Measurements from ENCODE around the gene ELL. TPM values are rescaled to one million over a fixed set of nuclear protein-coding genes. Genes with fewer than 3 reads are reported as not detected.

The ELL gene
- total and polyA plus RNA-seq, 9 of the 15 experiments (the other 6 are each of a cell fraction or from before 2014, with no cell fraction given), result 0.24 to 22.5 (median 4.1) TPM

GRCh38 chr19:18423258-18424020 lies 98.4 kb downstream of the ELL start:
- Histone ChIP-seq H3K27ac (ENCODE audit: extremely low read depth, low read depth, low read length) (no peak overlapping the region), H3K79me2 (ENCODE audit: control insufficient read depth, insufficient read depth, low read length) (peaks cover 89% of the 10 kb centered on the region), H3K36me3 (ENCODE audit: control insufficient read depth, insufficient read depth, low read length) (peaks cover 53% of the 10 kb centered on the region; the same call in 2 of the 3 replicates), H3K9me1 (ENCODE audit: control insufficient read depth, insufficient read depth, low read length) (no peaks in the 10 kb centered on the region), H3K9me3 (replicated peaks; ENCODE audit: control insufficient read depth, insufficient read depth, low read depth, low read length) (no peaks in the 10 kb centered on the region), H3K27me3 (ENCODE audit: control insufficient read depth in 2 of 2, insufficient read depth in 2 of 2, low read length in 2 of 2) (no peaks in the 10 kb centered on the region), H4K20me1 (replicated peaks; ENCODE audit: control insufficient read depth, insufficient read depth, low read length) (peaks cover 23% of the 10 kb centered on the region), H3K4me3 (no peak overlapping the region), H2AFZ (ENCODE audit: low read depth, low read length) (no peak overlapping the region), H3K4me2 (ENCODE audit: insufficient read depth, low read length) (no peak overlapping the region), H3K4me1 (replicated peaks in 1 of 2; ENCODE audit: control insufficient read depth in 2 of 2, insufficient read depth in 2 of 2, low read length in 2 of 2) (peaks cover 30 to 96% of the 10 kb centered on the region in 2 experiments), H3K9ac (ENCODE audit: insufficient read depth in 1 of 2, low read depth in 2 of 2, low read length in 2 of 2) (peak overlapping the region in 1 of 2 experiments; percentile 80; a peak in 2 of 4 replicates)
- no peak for DNase-seq (ENCODE audit: extremely low read depth in 1 of 4, low spot score in 3 of 4)
- WGBS (ENCODE audit: insufficient coverage, low coverage, missing lambda C conversion rate), result 93% methylated on average over 13 of the region's 21 CpGs
- TF ChIP-seq ZFP36 (IDR thresholded peaks at IDR 0.05; ENCODE audit: low read depth, low read length, partially characterized antibody), result no peak
- no peak for TF ChIP-seq ZNF3 (CRISPR knock-in tag; IDR thresholded peaks at IDR 0.05)
- no peak for TF ChIP-seq HMGXB4 (CRISPR knock-in tag; IDR thresholded peaks at IDR 0.05)
- no peak for TF ChIP-seq ZNF79 (CRISPR knock-in tag; IDR thresholded peaks at IDR 0.05; ENCODE audit: low read depth)
- no peak for TF ChIP-seq FOXA3 (CRISPR knock-in tag; conservative IDR thresholded peaks at IDR 0.05 in 1 of 2, IDR thresholded peaks at IDR 0.05 in 1 of 2)
- no peak for TF ChIP-seq KDM1A (IDR thresholded peaks at IDR 0.05)
- no peak for TF ChIP-seq CREBBP (IDR thresholded peaks at IDR 0.05; ENCODE audit: low read depth, low read length)
- TF ChIP-seq NR1H2 (CRISPR knock-in tag; IDR thresholded peaks at IDR 0.05), result no peak
- TF ChIP-seq ZSCAN29 (IDR thresholded peaks at IDR 0.05), result no peak
- no peak for TF ChIP-seq ZNF431 (CRISPR knock-in tag; IDR thresholded peaks at IDR 0.05)
- TF ChIP-seq POU5F1 (IDR thresholded peaks at IDR 0.05; ENCODE audit: borderline replicate concordance, low read depth, low read length, partially characterized antibody), result no peak
- TF ChIP-seq, protein P1, sequence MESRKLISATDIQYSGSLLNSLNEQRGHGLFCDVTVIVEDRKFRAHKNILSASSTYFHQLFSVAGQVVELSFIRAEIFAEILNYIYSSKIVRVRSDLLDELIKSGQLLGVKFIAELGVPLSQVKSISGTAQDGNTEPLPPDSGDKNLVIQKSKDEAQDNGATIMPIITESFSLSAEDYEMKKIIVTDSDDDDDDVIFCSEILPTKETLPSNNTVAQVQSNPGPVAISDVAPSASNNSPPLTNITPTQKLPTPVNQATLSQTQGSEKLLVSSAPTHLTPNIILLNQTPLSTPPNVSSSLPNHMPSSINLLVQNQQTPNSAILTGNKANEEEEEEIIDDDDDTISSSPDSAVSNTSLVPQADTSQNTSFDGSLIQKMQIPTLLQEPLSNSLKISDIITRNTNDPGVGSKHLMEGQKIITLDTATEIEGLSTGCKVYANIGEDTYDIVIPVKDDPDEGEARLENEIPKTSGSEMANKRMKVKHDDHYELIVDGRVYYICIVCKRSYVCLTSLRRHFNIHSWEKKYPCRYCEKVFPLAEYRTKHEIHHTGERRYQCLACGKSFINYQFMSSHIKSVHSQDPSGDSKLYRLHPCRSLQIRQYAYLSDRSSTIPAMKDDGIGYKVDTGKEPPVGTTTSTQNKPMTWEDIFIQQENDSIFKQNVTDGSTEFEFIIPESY (CRISPR knock-in tag; IDR thresholded peaks at IDR 0.05), result peak; percentile 14; the same call in 1 of the 2 replicates
- TF ChIP-seq ZNF639 (CRISPR knock-in tag; conservative IDR thresholded peaks at IDR 0.05 in 1 of 2, IDR thresholded peaks at IDR 0.05 in 1 of 2), result no peak
- TF ChIP-seq TCF15 (CRISPR knock-in tag; IDR thresholded peaks at IDR 0.05), result no peak
- TF ChIP-seq POLR2G (IDR thresholded peaks at IDR 0.05; ENCODE audit: low read depth, low read length), result 0 out of 2 replicates have a peak, but pooled peaks have one; percentile 40
- POLR2A ChIA-PET, result interaction anchor here (0.6 to 0.7 kb wide), 2 partner anchors 11 to 12 kb away, joined by 3 read pairs; no protein-coding TSS in a partner anchor
- no peak for ATAC-seq
- CTCF ChIA-PET (ENCODE audit: low intra/inter-chr PET ratio), result no interaction called here
- no TSS peak for BruUV-seq (replicated peaks)
- in situ Hi-C loops (cut with MboI), result no loop called here
- FAIRE-seq, result no peak
- intact Hi-C loops (cut with micrococcal nuclease), result no loop called here
